Activated B cell treated with CpG ODN at 0.5 μM for 24 hours (primary cell): ENCODE data around the gene PAK2. TPM values are rescaled to one million over a fixed set of nuclear protein-coding genes. Genes with fewer than 3 reads are reported as not detected.
A peak's percentile ranks its signal among the peaks of the same experiment; 100 is the strongest.
"Not testable (repeated sequence)": the region's sequence is repeated elsewhere in the genome, so short reads cannot be mapped to it uniquely, and the experiment has no call there.

Experiments
- ATAC-seq: fragments of 200-7000 bp; cut with Tn5 transposase; one replicate; pipeline ENCODE4 v1.10.0; 2021; ENCODE audit warnings: low read depth, mild to moderate bottlenecking, moderate library complexity
- CTCF ChIA-PET: fragments of 350-600 bp; sonication (Branson Sonifier 250); formaldehyde crosslinking; loops from one replicate; lab custom pipeline; 2021; ENCODE audit warnings: antibody characterized with exemption; lab: Charles Lee
- POLR2A ChIA-PET: fragments of 350-600 bp; sonication (Branson Sonifier 250); formaldehyde crosslinking; loops from one replicate; lab custom pipeline; 2021; ENCODE audit warnings: antibody characterized with exemption; lab: Charles Lee
- DNase-seq: peaks from one replicate; pipeline ENCODE4 v3.0.0; 2022
- H3K27ac Mint-ChIP-seq: one replicate; pipeline ENCODE4 v1.8.0; 2020; ENCODE audit warnings: mixed read lengths
- H3K27me3 Mint-ChIP-seq: one replicate; pipeline ENCODE4 v1.8.0; 2021; ENCODE audit warnings: mixed read lengths
- H3K36me3 Mint-ChIP-seq: one replicate; pipeline ENCODE4 v1.8.0; 2021; ENCODE audit warnings: low read depth, mixed read lengths
- H3K4me1 Mint-ChIP-seq: one replicate; pipeline ENCODE4 v1.8.0; 2021; ENCODE audit warnings: mixed read lengths
- H3K4me3 Mint-ChIP-seq: one replicate; pipeline ENCODE4 v1.8.0; 2020; ENCODE audit warnings: mild to moderate bottlenecking, mixed read lengths
- H3K9me3 Mint-ChIP-seq: one replicate; pipeline ENCODE4 v1.8.0; 2020; ENCODE audit warnings: mixed read lengths
- intact Hi-C: fragments of 100-400 bp; cut with micrococcal nuclease; formaldehyde crosslinking; loops from one replicate; pipeline ENCODE4 v1.15.1; 2024
- total RNA-seq: library from RNA; stranded (reverse); gene quantifications from 2 replicates; pipeline ENCODE4 v1.2.3, GENCODE V29; 2022
- TF ChIP-seq, protein P1 (sequence below): fragments of 200-600 bp; IDR thresholded peaks from one replicate; pipeline ENCODE4 v1.8.0; 2022; ENCODE audit warnings: antibody characterized with exemption, mild to moderate bottlenecking

PAK2 gene
- total RNA-seq, 1 donor from 2014 or later, result 87.1 TPM

DNA sequence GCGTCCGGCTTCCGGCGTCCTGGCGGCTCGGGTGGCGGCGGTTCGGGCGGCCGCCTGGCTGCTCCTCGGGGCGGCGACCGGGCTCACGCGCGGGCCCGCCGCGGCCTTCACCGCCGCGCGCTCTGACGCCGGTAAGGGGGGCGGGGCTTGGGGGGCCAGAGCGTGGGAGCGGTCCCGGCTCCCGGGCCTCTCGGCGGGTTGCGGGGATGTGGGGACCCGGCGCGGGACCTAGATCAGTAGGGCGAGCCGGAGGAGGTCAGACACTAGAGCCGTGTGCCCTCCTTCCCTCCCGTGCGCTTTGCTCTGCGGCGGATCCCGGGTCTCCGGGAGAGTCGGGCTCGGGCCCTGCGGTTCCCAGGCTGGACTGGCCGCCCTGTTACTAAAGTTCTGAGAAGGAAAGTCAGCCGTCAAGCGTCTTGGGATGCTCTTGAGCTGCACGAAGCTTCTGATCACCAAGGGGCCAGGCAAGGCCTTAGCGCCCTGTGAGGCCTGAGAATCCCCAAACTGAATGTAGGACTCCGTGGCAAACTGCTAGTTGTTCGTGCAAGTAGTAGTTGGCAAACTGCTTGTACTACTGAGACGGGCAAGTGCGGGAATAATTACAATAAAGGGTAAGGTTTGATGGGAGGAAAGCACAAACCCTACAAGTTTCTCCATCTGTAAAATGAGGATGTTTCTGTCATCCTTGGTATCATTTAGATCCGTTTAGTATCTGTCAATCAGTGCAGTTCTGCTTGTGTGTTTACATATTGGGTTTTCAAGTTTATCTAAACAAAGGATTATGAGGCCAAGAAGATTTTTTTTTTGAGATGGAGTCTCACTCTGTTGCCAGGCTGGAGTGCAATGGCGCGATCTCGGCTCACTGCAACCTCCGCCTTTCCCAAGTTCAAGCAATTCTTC, 26.9 kb upstream of the PAK2 start:
- peak overlapping the region; percentile 84 for H3K27ac Mint-ChIP-seq
- H3K36me3 Mint-ChIP-seq, result peaks cover 7% of the 10 kb centered on the region
- no peaks in the 10 kb centered on the region for H3K9me3 Mint-ChIP-seq
- TF ChIP-seq, protein P1, sequence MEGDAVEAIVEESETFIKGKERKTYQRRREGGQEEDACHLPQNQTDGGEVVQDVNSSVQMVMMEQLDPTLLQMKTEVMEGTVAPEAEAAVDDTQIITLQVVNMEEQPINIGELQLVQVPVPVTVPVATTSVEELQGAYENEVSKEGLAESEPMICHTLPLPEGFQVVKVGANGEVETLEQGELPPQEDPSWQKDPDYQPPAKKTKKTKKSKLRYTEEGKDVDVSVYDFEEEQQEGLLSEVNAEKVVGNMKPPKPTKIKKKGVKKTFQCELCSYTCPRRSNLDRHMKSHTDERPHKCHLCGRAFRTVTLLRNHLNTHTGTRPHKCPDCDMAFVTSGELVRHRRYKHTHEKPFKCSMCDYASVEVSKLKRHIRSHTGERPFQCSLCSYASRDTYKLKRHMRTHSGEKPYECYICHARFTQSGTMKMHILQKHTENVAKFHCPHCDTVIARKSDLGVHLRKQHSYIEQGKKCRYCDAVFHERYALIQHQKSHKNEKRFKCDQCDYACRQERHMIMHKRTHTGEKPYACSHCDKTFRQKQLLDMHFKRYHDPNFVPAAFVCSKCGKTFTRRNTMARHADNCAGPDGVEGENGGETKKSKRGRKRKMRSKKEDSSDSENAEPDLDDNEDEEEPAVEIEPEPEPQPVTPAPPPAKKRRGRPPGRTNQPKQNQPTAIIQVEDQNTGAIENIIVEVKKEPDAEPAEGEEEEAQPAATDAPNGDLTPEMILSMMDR, result no peak
- no peaks in the 10 kb centered on the region for H3K27me3 Mint-ChIP-seq
- peak; percentile 56 for ATAC-seq
- peaks cover 24% of the 10 kb centered on the region for H3K4me1 Mint-ChIP-seq
- ChIA-PET CTCF (interaction anchor here (0.8 to 1.0 kb wide), 2 partner anchors 14 to 103 kb away, joined by 3 to 5 read pairs; no protein-coding TSS in a partner anchor), POLR2A (interaction anchor here (0.6 to 2.9 kb wide), 19 partner anchors 20 to 310 kb away, joined by 3 to 44 read pairs (median 6); partner anchors contain the start of genes FBXO45, NRROS, PAK2 and SENP5)
- no peak for DNase-seq
- H3K4me3 Mint-ChIP-seq, result peak overlapping the region; percentile 84
- intact Hi-C loops, result loop anchor here (1.0 to 10.0 kb wide), 7 partner anchors 27 to 252 kb away; partner anchors contain the start of genes FBXO45, PAK2, PIGZ and RNF168

DNA sequence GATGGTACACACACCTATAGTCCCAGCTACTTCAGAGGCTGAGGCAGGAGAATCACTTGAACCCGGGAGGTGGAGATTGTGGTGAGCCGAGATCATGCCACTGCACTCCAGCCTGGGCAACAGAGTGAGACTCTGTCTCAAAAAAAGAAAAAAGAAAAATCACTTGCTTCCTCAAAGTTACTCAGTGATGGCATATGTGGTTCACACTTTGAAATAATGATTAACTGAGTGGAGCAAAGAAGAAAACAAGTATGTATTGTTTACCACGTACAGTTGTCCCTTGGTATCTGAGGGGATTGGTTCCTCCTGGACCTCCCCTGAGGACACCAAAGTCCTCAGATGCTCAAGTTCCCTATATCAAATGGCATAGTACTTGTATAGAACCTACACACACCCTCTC, 22.5 kb upstream of the PAK2 start:
- H3K4me3 Mint-ChIP-seq, H3K27ac Mint-ChIP-seq, DNase-seq, CTCF ChIA-PET, H3K27me3 Mint-ChIP-seq, H3K9me3 Mint-ChIP-seq, ATAC-seq: not testable (repeated sequence)
- H3K4me1 Mint-ChIP-seq, result peaks cover 14% of the 10 kb centered on the region
- intact Hi-C loops, result loop anchor here (10.0 kb wide), 1 partner anchor 248 kb away; the partner anchor contains the start of gene PIGZ
- peaks cover 22% of the 10 kb centered on the region for H3K36me3 Mint-ChIP-seq
- POLR2A ChIA-PET, result interaction anchor here (1.1 kb wide), 1 partner anchor 22 kb away, joined by 4 read pairs; the partner anchor contains the start of gene PAK2

DNA sequence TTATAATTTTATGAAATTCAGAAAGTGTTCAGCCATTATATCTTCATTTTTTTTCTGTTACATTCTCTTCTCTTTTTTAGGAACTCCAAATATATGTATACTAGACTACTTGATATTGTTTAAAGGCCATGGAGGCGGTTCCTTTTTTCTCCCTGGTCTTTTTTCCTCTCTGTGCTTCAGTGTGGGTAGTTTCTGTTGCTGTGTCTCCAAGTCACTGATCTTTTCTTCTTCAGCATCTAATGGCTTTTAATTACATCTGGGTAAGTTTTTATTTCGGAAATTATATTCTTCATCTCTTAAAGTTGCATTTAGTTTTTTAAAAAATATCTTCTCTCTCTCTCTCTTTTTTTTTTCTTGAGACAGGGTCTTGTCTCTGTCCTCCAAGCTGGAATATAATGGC, 18.6 kb upstream of the PAK2 start:
- CTCF ChIA-PET, result no interaction called here
- no peak overlapping the region for H3K4me3 Mint-ChIP-seq

DNA sequence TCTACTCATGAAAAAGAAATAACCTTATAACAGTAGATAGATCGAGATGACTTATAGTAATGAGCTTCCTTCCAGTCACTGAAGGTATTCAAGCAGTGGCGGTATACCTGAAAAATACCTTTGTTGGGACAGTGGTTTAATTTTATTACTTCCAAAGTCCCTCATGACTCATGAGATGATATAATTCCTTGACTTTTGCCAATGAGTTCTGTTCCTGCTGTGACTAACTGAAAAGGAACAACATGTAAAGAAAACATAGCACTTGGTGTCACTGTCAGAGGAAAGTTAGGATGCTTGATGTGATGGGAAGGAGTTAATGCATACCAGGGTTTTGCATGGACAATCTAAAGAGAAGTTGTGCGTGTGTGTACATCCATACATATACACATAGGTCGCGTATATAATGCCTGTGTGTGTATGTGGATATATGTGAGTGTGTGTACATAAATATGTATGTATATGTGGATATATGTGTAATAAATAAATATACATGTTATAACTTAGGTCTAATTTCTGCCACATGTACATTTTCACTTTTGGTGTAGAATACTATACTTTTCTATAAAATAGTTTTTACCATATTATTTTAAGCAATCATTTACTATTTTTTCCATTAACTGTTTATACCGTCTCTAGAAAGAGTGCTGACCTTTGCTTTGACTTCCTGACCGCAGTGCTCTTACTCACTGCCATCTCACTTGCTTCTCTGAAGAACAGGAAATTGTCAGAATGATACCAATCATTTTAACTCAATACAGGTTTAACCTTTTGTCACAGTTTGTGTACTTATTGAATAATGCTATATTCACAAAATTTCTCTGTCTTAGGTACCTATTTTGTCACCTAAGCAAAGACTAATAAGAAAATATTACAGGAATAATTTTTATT, 12.6 kb upstream of the PAK2 start:
- intact Hi-C loops, result no loop called here
- no peak overlapping the region for H3K4me3 Mint-ChIP-seq
- H3K27me3 Mint-ChIP-seq, result no peaks in the 10 kb centered on the region
- POLR2A ChIA-PET, result interaction anchor here (1.4 kb wide), 1 partner anchor 13 kb away, joined by 5 read pairs; the partner anchor contains the start of gene PAK2
- TF ChIP-seq, protein P1, result no peak
- H3K9me3 Mint-ChIP-seq, result no peaks in the 10 kb centered on the region
- H3K36me3 Mint-ChIP-seq, result peaks cover 34% of the 10 kb centered on the region
- ATAC-seq (no peak), DNase-seq (no peak)
- no peaks in the 10 kb centered on the region for H3K4me1 Mint-ChIP-seq
- CTCF ChIA-PET, result interaction anchor here (0.8 kb wide), 1 partner anchor 15 kb away, joined by 3 read pairs; the partner anchor contains the start of genes CEP19 and PIGX
- H3K27ac Mint-ChIP-seq, result no peak overlapping the region

More for the DNA sequence above, 18.6 kb upstream of the PAK2 start:
- H3K4me1 Mint-ChIP-seq, result peaks cover 3% of the 10 kb centered on the region
- DNase-seq, result no peak
- H3K27ac Mint-ChIP-seq, result no peak overlapping the region
- intact Hi-C loops, result no loop called here
- ATAC-seq, result no peak
- TF ChIP-seq, protein P1, result no peak
- peaks cover 36% of the 10 kb centered on the region for H3K36me3 Mint-ChIP-seq
- H3K27me3 Mint-ChIP-seq, result no peaks in the 10 kb centered on the region
- POLR2A ChIA-PET, result no interaction called here
- H3K9me3 Mint-ChIP-seq, result no peaks in the 10 kb centered on the region

DNA sequence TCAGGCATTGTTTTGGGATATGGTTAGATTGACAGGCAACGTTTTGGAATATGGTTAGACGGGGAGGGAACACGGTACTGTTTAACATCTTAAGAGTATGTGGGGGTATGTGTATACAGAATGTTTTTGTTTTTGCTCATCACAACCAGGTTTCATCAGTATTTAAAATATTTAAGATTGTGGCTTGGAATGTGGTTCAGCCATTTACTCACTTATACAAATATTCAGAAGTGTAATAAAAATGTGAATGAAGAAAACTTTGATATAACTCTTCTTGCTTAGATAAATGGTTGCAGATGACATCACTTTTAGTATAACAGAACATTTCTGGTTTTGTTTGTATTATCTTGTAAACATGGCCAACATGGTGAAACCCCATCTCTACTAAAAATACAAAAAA, 3.9 kb upstream of the PAK2 start:
- Mint-ChIP-seq H3K27me3 (no peaks in the 10 kb centered on the region), H3K4me3 (no peak overlapping the region), H3K27ac (no peak overlapping the region), H3K9me3 (no peaks in the 10 kb centered on the region), H3K4me1 (peaks cover 10% of the 10 kb centered on the region), H3K36me3 (peaks cover 10% of the 10 kb centered on the region)
- TF ChIP-seq, protein P1, result no peak
- no peak for DNase-seq
- ATAC-seq, result no peak
- POLR2A ChIA-PET, result interaction anchor here (2.5 kb wide), 1 partner anchor 24 kb away, joined by 6 read pairs; the partner anchor contains the start of genes CEP19 and PIGX
- intact Hi-C loops, result no loop called here
- CTCF ChIA-PET, result no interaction called here
